ENCODE measurements around the gene MATCAP1.

DNA sequence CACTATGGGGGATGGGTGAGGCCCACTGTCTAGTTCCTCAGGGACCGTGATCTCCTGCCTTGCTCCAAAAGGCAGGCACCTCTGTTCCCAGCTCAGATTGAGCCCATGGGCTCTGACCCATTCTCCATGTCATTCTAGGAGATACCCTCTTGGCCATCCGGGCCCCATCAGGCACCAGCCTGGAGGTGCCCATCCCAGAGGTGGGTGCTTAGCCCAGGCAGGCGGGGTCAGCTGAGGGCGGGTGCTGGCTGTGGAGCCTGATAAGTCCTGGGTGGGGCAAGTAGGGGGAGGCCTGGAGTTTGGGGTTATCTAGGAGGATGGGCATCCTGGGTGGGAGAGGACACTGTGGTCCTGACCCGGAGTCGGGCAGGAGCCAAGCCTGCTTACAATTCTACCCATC, 10.5 kb upstream of the MATCAP1 start:
- TF ChIP-seq, protein P1, sequence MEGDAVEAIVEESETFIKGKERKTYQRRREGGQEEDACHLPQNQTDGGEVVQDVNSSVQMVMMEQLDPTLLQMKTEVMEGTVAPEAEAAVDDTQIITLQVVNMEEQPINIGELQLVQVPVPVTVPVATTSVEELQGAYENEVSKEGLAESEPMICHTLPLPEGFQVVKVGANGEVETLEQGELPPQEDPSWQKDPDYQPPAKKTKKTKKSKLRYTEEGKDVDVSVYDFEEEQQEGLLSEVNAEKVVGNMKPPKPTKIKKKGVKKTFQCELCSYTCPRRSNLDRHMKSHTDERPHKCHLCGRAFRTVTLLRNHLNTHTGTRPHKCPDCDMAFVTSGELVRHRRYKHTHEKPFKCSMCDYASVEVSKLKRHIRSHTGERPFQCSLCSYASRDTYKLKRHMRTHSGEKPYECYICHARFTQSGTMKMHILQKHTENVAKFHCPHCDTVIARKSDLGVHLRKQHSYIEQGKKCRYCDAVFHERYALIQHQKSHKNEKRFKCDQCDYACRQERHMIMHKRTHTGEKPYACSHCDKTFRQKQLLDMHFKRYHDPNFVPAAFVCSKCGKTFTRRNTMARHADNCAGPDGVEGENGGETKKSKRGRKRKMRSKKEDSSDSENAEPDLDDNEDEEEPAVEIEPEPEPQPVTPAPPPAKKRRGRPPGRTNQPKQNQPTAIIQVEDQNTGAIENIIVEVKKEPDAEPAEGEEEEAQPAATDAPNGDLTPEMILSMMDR (conservative IDR thresholded peaks at IDR 0.05; ENCODE audit: low read depth, low read length) = no peak
- no peak for TF ChIP-seq POLR2A (IDR thresholded peaks at IDR 0.05; ENCODE audit: low read depth, low read length)
- no peak for TF ChIP-seq RAD21 (IDR thresholded peaks at IDR 0.05; ENCODE audit: low read length)
- TF ChIP-seq CEBPB (IDR thresholded peaks at IDR 0.05; ENCODE audit: low read depth, low read length) = no peak
- no peak for TF ChIP-seq MAFK (IDR thresholded peaks at IDR 0.05; ENCODE audit: low read depth, low read length)
- TF ChIP-seq, protein P2, sequence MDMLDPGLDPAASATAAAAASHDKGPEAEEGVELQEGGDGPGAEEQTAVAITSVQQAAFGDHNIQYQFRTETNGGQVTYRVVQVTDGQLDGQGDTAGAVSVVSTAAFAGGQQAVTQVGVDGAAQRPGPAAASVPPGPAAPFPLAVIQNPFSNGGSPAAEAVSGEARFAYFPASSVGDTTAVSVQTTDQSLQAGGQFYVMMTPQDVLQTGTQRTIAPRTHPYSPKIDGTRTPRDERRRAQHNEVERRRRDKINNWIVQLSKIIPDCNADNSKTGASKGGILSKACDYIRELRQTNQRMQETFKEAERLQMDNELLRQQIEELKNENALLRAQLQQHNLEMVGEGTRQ (IDR thresholded peaks at IDR 0.05; ENCODE audit: low read depth, low read length) = no peak
- no peak for TF ChIP-seq BHLHE40 (IDR thresholded peaks at IDR 0.05; ENCODE audit: low read depth, low read length)
- no peak for TF ChIP-seq SMC3 (IDR thresholded peaks at IDR 0.05; ENCODE audit: low read depth, low read length)
- TF ChIP-seq NFE2L2 (IDR thresholded peaks at IDR 0.05; ENCODE audit: low read depth, low read length) = no peak
- TF ChIP-seq CHD1 (IDR thresholded peaks at IDR 0.05; ENCODE audit: low read depth, low read length) = no peak
- TF ChIP-seq, protein P3, sequence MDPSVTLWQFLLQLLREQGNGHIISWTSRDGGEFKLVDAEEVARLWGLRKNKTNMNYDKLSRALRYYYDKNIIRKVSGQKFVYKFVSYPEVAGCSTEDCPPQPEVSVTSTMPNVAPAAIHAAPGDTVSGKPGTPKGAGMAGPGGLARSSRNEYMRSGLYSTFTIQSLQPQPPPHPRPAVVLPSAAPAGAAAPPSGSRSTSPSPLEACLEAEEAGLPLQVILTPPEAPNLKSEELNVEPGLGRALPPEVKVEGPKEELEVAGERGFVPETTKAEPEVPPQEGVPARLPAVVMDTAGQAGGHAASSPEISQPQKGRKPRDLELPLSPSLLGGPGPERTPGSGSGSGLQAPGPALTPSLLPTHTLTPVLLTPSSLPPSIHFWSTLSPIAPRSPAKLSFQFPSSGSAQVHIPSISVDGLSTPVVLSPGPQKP (IDR thresholded peaks at IDR 0.05; ENCODE audit: borderline replicate concordance, low read depth, low read length) = no peak
- TF ChIP-seq FOS (IDR thresholded peaks at IDR 0.05; ENCODE audit: low read depth, low read length) = no peak
- TF ChIP-seq RFX5 (IDR thresholded peaks at IDR 0.05; ENCODE audit: low read depth, low read length) = no peak

All from IMR-90 (cell line).